Thymus (tissue), 11 donors: Measurements from ENCODE around the gene FXN. TPM values are rescaled to one million over a fixed set of nuclear protein-coding genes. Genes with fewer than 3 reads are reported as not detected.

Source experiments
- DNase-seq, 9 donors: peaks; one replicate each; pipeline ENCODE4 v3.0.0-alpha.2; 2013; ENCODE audit warnings: low spot score in 9 of 9, low read depth in 6 of 9, missing footprints in 1 of 9
- H3K27ac ChIP-seq, 2 donors: one replicate each; pipeline ENCODE4 v1.5.1; 2013; ENCODE audit warnings: control low read depth in 1 of 2, low read depth in 1 of 2, low read length in 1 of 2, mild to moderate bottlenecking in 1 of 2, moderate library complexity in 1 of 2
- H3K27me3 ChIP-seq, 2 donors: one replicate each; pipeline ENCODE4 v1.5.1; 2013; ENCODE audit warnings: low read length in 1 of 2; ENCODE audit not compliant: control insufficient read depth in 2 of 2, insufficient read depth in 1 of 2
- H3K36me3 ChIP-seq, 2 donors: one replicate each; pipeline ENCODE4 v1.5.1; 2013; ENCODE audit warnings: low read length in 1 of 2, mild to moderate bottlenecking in 1 of 2, moderate library complexity in 1 of 2; ENCODE audit not compliant: control insufficient read depth in 2 of 2, insufficient read depth in 2 of 2
- H3K4me1 ChIP-seq, 2 donors: one replicate each; pipeline ENCODE4 v1.5.1; 2013; ENCODE audit warnings: low read length in 2 of 2; ENCODE audit not compliant: control insufficient read depth in 2 of 2, insufficient read depth in 2 of 2
- H3K4me3 ChIP-seq, 2 donors: one replicate each; pipeline ENCODE4 v1.5.1; 2013; ENCODE audit warnings: low read length in 2 of 2, control low read depth in 1 of 2, mild to moderate bottlenecking in 1 of 2
- H3K9me3 ChIP-seq, 2 donors: one replicate each; pipeline ENCODE4 v1.5.1; 2013; ENCODE audit warnings: low read length in 1 of 2, mild to moderate bottlenecking in 1 of 2; ENCODE audit not compliant: control insufficient read depth in 2 of 2, insufficient read depth in 1 of 2
- WGBS: extraction: QIAGEN DNeasy Blood & Tissue Kit; methylation state at CpG from one replicate; pipeline ENCODE4 v1.1.7; 2013; 5-methylcytosine and 5-hydroxymethylcytosine counted together
- polyA plus RNA-seq: library from polyadenylated mRNA; stranded (reverse); fragments of 200-250 nt; gene quantifications from one replicate; pipeline ENCODE4 v1.2.3, GENCODE V29; 2013
- total RNA-seq: library from RNA; stranded (reverse); fragments of 120-200 nt; gene quantifications from one replicate; pipeline ENCODE4 v1.2.4, GENCODE V29; 2013
- donor health status: healthy.

The FXN gene
- total and polyA plus RNA-seq, 2 donors, result 3.2 to 7.7 TPM

DNA sequence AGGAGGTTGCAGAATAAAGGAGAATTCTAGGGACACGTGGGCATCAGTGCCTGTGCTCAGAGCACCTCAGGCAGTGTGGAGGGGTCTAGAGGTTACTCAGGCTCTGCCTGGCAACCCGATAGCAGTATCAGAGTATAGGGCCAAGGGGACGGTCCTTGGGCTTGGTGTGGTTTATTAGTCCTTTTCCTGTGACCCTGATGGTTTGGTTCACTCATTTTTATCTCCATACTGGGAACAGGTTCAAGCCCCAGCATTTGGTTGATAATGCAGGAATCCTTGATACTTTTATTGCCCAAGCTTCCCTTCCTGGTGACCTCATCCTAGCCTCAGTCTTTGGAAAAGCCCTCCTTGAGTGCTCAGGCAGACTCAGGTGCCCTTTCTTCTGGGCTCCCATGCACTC, 35.5 kb downstream of the FXN start:
- H3K36me3 ChIP-seq, result peaks cover 0 to 3% of the 10 kb centered on the region in 2 donors
- WGBS, result 97% methylated on average over 3 of the region's 3 CpGs
- no peak overlapping the region for H3K4me3 ChIP-seq
- no peak overlapping the region for H3K27ac ChIP-seq
- no peak for DNase-seq
- no peaks in the 10 kb centered on the region for H3K4me1 ChIP-seq
- H3K27me3 ChIP-seq, result no peaks in the 10 kb centered on the region
- H3K9me3 ChIP-seq, result no peaks in the 10 kb centered on the region

DNA sequence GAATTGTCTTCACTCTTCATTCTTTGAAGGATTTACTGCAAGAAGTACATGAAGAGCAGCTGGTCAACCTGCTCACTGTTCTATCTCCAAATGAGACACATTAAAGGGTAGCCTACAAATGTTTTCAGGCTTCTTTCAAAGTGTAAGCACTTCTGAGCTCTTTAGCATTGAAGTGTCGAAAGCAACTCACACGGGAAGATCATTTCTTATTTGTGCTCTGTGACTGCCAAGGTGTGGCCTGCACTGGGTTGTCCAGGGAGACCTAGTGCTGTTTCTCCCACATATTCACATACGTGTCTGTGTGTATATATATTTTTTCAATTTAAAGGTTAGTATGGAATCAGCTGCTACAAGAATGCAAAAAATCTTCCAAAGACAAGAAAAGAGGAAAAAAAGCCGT, 37.6 kb downstream of the FXN start:
- no peaks in the 10 kb centered on the region for H3K4me1 ChIP-seq
- WGBS, result 73% methylated on average over 4 of the region's 4 CpGs
- DNase-seq, result no peak
- H3K36me3 ChIP-seq, result peaks cover 0 to 3% of the 10 kb centered on the region in 2 donors
- no peaks in the 10 kb centered on the region for H3K27me3 ChIP-seq
- H3K9me3 ChIP-seq, result no peaks in the 10 kb centered on the region
- no peak overlapping the region for H3K4me3 ChIP-seq
- no peak overlapping the region for H3K27ac ChIP-seq

DNA sequence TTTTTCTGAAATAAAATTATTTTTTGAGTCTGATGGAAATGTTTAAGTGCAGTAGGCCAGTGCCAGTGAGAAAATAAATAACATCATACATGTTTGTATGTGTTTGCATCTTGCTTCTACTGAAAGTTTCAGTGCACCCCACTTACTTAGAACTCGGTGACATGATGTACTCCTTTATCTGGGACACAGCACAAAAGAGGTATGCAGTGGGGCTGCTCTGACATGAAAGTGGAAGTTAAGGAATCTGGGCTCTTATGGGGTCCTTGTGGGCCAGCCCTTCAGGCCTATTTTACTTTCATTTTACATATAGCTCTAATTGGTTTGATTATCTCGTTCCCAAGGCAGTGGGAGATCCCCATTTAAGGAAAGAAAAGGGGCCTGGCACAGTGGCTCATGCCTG, 39.2 kb downstream of the FXN start:
- DNase-seq, result no peak
- Histone ChIP-seq H3K4me1 (no peaks in the 10 kb centered on the region), H3K4me3 (no peak overlapping the region), H3K36me3 (peaks cover 0 to 3% of the 10 kb centered on the region in 2 donors), H3K27me3 (no peaks in the 10 kb centered on the region), H3K27ac (no peak overlapping the region), H3K9me3 (no peaks in the 10 kb centered on the region)
- 90% methylated on average over 2 of the region's 2 CpGs for WGBS

DNA sequence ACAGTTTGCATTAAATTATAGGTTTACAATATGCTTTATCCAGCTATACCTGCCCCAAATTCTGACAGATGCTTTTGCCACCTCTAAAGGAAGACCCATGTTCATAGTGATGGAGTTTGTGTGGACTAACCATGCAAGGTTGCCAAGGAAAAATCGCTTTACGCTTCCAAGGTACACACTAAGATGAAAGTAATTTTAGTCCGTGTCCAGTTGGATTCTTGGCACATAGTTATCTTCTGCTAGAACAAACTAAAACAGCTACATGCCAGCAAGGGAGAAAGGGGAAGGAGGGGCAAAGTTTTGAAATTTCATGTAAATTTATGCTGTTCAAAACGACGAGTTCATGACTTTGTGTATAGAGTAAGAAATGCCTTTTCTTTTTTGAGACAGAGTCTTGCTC, 41.0 kb downstream of the FXN start:
- Histone ChIP-seq H3K36me3 (no peaks in the 10 kb centered on the region), H3K27ac (no peak overlapping the region), H3K9me3 (no peaks in the 10 kb centered on the region), H3K4me3 (no peak overlapping the region), H3K4me1 (no peaks in the 10 kb centered on the region), H3K27me3 (no peaks in the 10 kb centered on the region)
- 94% methylated on average over 5 of the region's 5 CpGs for WGBS
- no peak for DNase-seq

DNA sequence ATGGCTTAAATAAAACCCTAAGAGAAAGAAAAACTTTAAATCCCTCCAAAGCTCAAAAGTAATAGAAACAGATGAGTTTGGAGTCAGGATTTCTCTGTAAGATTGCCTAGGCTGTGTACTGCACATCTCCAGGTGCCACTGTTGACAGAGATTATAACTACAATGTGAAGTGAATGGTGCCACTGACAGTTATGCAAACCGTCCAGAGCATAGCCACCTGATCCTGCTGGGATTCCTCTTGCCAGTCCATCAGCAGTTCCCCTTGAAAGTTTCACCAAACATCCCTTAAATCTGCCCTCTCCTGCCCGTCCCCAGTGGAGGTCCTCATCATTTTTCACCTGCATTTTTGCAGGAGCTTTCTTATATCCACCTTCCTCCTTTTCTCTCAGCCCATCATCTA, 42.5 kb downstream of the FXN start:
- H3K4me1 ChIP-seq, result no peaks in the 10 kb centered on the region
- no peaks in the 10 kb centered on the region for H3K27me3 ChIP-seq
- H3K9me3 ChIP-seq, result no peaks in the 10 kb centered on the region
- no peaks in the 10 kb centered on the region for H3K36me3 ChIP-seq
- no peak overlapping the region for H3K4me3 ChIP-seq
- 48% methylated on average over 2 of the region's 2 CpGs for WGBS
- no peak for DNase-seq
- H3K27ac ChIP-seq, result no peak overlapping the region

DNA sequence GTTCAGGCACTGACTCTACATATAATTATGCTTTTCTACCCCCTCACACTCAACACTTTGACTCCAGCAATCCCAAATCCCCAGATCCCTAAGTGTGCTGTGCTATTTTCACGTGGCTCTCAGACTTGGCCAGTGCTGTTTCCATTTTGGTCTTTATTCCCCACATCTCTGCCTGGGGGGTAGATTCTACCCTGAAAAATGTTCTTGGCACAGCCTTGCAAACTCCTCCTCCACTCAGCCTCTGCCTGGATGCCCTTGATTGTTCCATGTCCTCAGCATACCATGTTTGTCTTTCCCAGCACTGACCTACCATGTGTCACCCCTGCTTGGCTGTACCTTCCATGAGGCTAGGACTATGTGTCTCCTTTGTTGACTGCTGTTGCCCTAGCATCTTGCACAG, 43.0 kb downstream of the FXN start:
- WGBS, result 0% methylated on average over 1 of the region's 1 CpG
- Histone ChIP-seq H3K27me3 (no peaks in the 10 kb centered on the region), H3K36me3 (no peaks in the 10 kb centered on the region), H3K4me1 (no peaks in the 10 kb centered on the region), H3K27ac (no peak overlapping the region), H3K9me3 (no peaks in the 10 kb centered on the region), H3K4me3 (no peak overlapping the region)
- DNase-seq, result no peak

DNA sequence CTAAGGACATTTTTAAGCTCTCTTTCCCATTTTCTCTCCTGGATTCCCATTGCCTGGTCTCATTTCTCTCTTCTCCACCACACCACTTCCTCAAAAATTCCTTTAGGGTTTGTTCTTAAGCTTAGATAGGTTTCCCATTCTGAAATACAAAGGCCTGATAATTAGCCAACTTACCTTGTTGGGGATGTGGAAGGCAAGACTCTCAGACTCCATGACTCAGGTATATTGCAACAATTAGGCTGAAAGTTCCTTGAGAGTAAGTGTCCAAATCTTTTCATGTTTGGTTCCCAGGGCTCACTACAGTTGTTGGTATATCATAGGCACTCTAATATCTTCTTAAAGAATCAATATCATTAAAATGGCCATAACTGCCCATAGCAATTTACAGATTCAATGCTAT, 43.6 kb downstream of the FXN start:
- Histone ChIP-seq H3K36me3 (no peaks in the 10 kb centered on the region), H3K27me3 (no peaks in the 10 kb centered on the region), H3K27ac (no peak overlapping the region), H3K9me3 (no peaks in the 10 kb centered on the region), H3K4me3 (no peak overlapping the region), H3K4me1 (no peaks in the 10 kb centered on the region)
- DNase-seq, result no peak

DNA sequence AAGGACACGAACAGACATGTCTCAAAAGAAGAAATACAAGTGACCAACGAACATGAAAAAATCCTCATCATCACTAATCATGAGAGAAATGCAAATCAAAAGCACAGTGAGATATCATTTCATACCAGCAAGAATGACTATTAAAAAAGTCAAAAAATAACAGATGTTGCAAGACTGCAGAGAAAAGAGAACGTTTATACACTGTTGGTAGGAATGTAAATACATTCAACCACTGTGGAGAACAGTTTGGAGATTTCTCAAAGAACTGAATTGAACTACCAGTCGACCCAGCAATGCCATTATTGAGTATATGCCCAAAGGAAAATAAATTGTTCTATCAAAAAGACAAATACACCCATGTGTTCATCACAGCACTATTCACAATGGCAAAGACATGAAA, 45.7 kb downstream of the FXN start:
- Histone ChIP-seq H3K9me3 (no peaks in the 10 kb centered on the region), H3K4me3 (no peak overlapping the region), H3K36me3 (no peaks in the 10 kb centered on the region), H3K27me3 (no peaks in the 10 kb centered on the region), H3K27ac (no peak overlapping the region), H3K4me1 (no peaks in the 10 kb centered on the region)
- 90% methylated on average over 4 of the region's 4 CpGs for WGBS
- no peak for DNase-seq

DNA sequence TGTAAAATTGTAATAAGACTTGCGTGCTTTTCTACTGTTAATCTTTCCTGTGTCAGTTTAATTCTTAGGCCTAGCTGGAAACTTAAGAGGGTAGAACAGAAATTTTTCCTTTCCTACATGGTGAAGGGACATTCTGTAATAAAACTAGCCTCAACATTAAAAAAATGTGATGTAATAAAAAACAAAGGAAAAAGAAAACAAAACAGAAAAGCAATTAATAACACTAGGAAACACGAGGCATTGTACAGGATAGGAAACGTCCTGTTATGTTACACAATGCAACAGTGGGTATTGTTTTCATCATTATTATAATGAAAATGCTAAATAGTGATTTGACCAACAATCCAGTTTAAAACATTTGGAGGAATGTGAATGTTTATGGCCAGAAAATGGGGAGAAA, 47.8 kb downstream of the FXN start:
- Histone ChIP-seq H3K4me3 (no peak overlapping the region), H3K27ac (no peak overlapping the region), H3K36me3 (no peaks in the 10 kb centered on the region), H3K27me3 (no peaks in the 10 kb centered on the region), H3K4me1 (no peaks in the 10 kb centered on the region), H3K9me3 (no peaks in the 10 kb centered on the region)
- no peak for DNase-seq
- whole genome bisulfite sequencing, result 95% methylated on average over 3 of the region's 3 CpGs
